Measurements from ENCODE around the gene DGKD.
"Not testable (repeated sequence)": the region's sequence is repeated elsewhere in the genome, so short reads cannot be mapped to it uniquely, and the experiment has no call there.

The DGKD gene

GRCh38 chr2:233360771-233361176, 6.5 kb downstream of the DGKD start:
- DNase-seq (ENCODE audit: low read depth): no peak

- DNase-seq (ENCODE audit: low read depth): no peak
Observed at GRCh38 chr2:233361297-233361696, 7.0 kb downstream of the DGKD start.

- no peak for DNase-seq (ENCODE audit: low read depth)
Observed at GRCh38 chr2:233362742-233363141, 8.4 kb downstream of the DGKD start.

GRCh38 chr2:233363744-233364235, 9.5 kb downstream of the DGKD start:
- no peak for DNase-seq (ENCODE audit: low read depth)

- DNase-seq (ENCODE audit: low read depth): no peak
Observed at GRCh38 chr2:233365861-233366520, 11.7 kb downstream of the DGKD start.

GRCh38 chr2:233367586-233367985, 13.3 kb downstream of the DGKD start:
- DNase-seq (ENCODE audit: low read depth): no peak

GRCh38 chr2:233368756-233369155, 14.5 kb downstream of the DGKD start:
- DNase-seq (ENCODE audit: low read depth): no peak

GRCh38 chr2:233369462-233369861, 15.2 kb downstream of the DGKD start:
- DNase-seq (ENCODE audit: low read depth): no peak

- DNase-seq (ENCODE audit: low read depth): no peak
Observed at GRCh38 chr2:233369897-233370685, 15.8 kb downstream of the DGKD start.

GRCh38 chr2:233371641-233372040, 17.3 kb downstream of the DGKD start:
- DNase-seq (ENCODE audit: low read depth): no peak

- no peak for DNase-seq (ENCODE audit: low read depth)
Observed at GRCh38 chr2:233372855-233373254, 18.6 kb downstream of the DGKD start.

- DNase-seq (ENCODE audit: low read depth): no peak
Observed at GRCh38 chr2:233373316-233373715, 19.0 kb downstream of the DGKD start.

GRCh38 chr2:233374776-233375175, 20.5 kb downstream of the DGKD start:
- DNase-seq (ENCODE audit: low read depth): not testable (repeated sequence)

GRCh38 chr2:233375490-233376314, 21.4 kb downstream of the DGKD start:
- no peak for DNase-seq (ENCODE audit: low read depth)

GRCh38 chr2:233379034-233379433, 24.7 kb downstream of the DGKD start:
- DNase-seq (ENCODE audit: low read depth): no peak

GRCh38 chr2:233379441-233379840, 25.1 kb downstream of the DGKD start:
- no peak for DNase-seq (ENCODE audit: low read depth)

GRCh38 chr2:233380132-233380895, 26.0 kb downstream of the DGKD start:
- DNase-seq (ENCODE audit: low read depth): no peak

GRCh38 chr2:233380995-233381637, 26.8 kb downstream of the DGKD start:
- no peak for DNase-seq (ENCODE audit: low read depth)

- DNase-seq (ENCODE audit: low read depth): no peak
Observed at GRCh38 chr2:233381638-233381995, 27.3 kb downstream of the DGKD start.

- no peak for DNase-seq (ENCODE audit: low read depth)
Observed at GRCh38 chr2:233384015-233384414, 29.7 kb downstream of the DGKD start.

- DNase-seq (ENCODE audit: low read depth): no peak
Observed at GRCh38 chr2:233384811-233385488, 30.7 kb downstream of the DGKD start.
